Thyroid gland (tissue), 4 donors: Measurements from ENCODE around the gene TCL1A. TPM values are rescaled to one million over a fixed set of nuclear protein-coding genes. Genes with fewer than 3 reads are reported as not detected.

Experiments used
- DNase-seq, 2 donors: peaks; one replicate each; pipeline ENCODE4 v3.0.0-alpha.2; 2019
- H3K27ac ChIP-seq, 3 donors: fragments of 200-600 bp; sonication (generic); 1 replicate in 2 of 3; 2 replicates in 1 of 3; pipeline ENCODE4 v1.5.1; 2016 to 2019; ENCODE audit warnings: mild to moderate bottlenecking in 1 of 3, moderate library complexity in 1 of 3
- H3K27me3 ChIP-seq: fragments of 200-600 bp; sonication (generic); one replicate; pipeline ENCODE4 v1.5.1; 2019
- H3K36me3 ChIP-seq, 2 donors: fragments of 200-600 bp; sonication (generic); one replicate each; pipeline ENCODE4 v1.5.1; 2016 to 2019
- H3K4me1 ChIP-seq, 2 donors: fragments of 200-600 bp; sonication (generic); one replicate each; pipeline ENCODE4 v1.5.1; 2017 to 2019
- H3K4me3 ChIP-seq, 3 donors: fragments of 200-600 bp; sonication (generic); replicated peaks in 1 of 3; 1 replicate in 2 of 3; 2 replicates in 1 of 3; pipeline ENCODE4 v1.5.1; 2016; ENCODE audit warnings: mild to moderate bottlenecking in 1 of 3
- H3K9me3 ChIP-seq: fragments of 200-600 bp; sonication (generic); one replicate; pipeline ENCODE4 v1.5.1; 2017
- POLR2A ChIP-seq, 2 donors: fragments of 450-650 bp; IDR thresholded peaks; one replicate each; pipeline ENCODE4 v1.6.1; 2017; ENCODE audit warnings: antibody characterized with exemption in 2 of 2, mild to moderate bottlenecking in 2 of 2, moderate library complexity in 1 of 2
- WGBS, 2 donors: methylation state at CpG; one replicate each; pipeline ENCODE4 v1.1.5; 2017; 5-methylcytosine and 5-hydroxymethylcytosine counted together
- intact Hi-C: fragments of 100-400 bp; cut with DNase I; formaldehyde crosslinking; loops from one replicate; pipeline ENCODE4 v1.15.1; 2023
- total RNA-seq, 4 donors: library from RNA; depleted of rRNA; stranded (reverse); fragments of >200 nt; gene quantifications; one replicate each; pipeline ENCODE4 v1.2.3, GENCODE V29; 2016
- TF ChIP-seq, protein P1 (sequence below), 6 experiments: fragments of 200-600 bp in 3 of 6; fragments of 450-650 bp in 3 of 6; sonication (generic) in 3 of 6; IDR thresholded peaks; one replicate each; pipeline ENCODE4 v1.5.1; 2016 to 2019; ENCODE audit warnings: antibody characterized with exemption in 6 of 6, mild to moderate bottlenecking in 2 of 6, inconsistent platforms in 1 of 6, moderate library complexity in 1 of 6

The TCL1A gene
- total RNA-seq, 4 donors from 2014 or later, result not detected

DNA sequence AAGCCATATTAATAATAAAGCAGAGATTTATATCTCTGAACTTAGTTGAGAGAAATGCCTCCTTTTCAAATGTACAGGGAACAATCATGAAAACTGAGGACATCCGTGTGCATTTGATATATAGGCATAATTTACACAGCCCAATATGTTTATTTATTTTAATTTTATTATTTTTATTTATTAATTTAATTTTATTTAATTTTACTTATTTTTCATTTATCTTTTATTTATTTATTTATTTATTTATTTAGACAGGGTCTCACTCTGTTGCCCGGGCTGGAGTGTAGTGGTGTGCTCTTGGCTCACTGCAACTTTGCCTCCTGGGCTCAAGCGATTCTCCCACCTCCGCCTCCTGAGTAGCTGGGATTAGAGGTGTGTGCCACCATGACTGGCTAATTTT lies 8.4 kb downstream of the TCL1A start:
- Histone ChIP-seq H3K4me3 (no peak overlapping the region), H3K27me3 (no peaks in the 10 kb centered on the region), H3K9me3 (no peaks in the 10 kb centered on the region), H3K27ac (no peak overlapping the region), H3K36me3 (no peaks in the 10 kb centered on the region), H3K4me1 (no peaks in the 10 kb centered on the region)
- intact Hi-C loops, result no loop called here
- TF ChIP-seq, protein P1, sequence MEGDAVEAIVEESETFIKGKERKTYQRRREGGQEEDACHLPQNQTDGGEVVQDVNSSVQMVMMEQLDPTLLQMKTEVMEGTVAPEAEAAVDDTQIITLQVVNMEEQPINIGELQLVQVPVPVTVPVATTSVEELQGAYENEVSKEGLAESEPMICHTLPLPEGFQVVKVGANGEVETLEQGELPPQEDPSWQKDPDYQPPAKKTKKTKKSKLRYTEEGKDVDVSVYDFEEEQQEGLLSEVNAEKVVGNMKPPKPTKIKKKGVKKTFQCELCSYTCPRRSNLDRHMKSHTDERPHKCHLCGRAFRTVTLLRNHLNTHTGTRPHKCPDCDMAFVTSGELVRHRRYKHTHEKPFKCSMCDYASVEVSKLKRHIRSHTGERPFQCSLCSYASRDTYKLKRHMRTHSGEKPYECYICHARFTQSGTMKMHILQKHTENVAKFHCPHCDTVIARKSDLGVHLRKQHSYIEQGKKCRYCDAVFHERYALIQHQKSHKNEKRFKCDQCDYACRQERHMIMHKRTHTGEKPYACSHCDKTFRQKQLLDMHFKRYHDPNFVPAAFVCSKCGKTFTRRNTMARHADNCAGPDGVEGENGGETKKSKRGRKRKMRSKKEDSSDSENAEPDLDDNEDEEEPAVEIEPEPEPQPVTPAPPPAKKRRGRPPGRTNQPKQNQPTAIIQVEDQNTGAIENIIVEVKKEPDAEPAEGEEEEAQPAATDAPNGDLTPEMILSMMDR (IDR thresholded peaks at IDR 0.05), result no peak
- TF ChIP-seq POLR2A (IDR thresholded peaks at IDR 0.05), result no peak
- WGBS, 2 donors, result 89 to 90% methylated on average over 4 of the region's 4 CpGs
- DNase-seq, result no peak

DNA sequence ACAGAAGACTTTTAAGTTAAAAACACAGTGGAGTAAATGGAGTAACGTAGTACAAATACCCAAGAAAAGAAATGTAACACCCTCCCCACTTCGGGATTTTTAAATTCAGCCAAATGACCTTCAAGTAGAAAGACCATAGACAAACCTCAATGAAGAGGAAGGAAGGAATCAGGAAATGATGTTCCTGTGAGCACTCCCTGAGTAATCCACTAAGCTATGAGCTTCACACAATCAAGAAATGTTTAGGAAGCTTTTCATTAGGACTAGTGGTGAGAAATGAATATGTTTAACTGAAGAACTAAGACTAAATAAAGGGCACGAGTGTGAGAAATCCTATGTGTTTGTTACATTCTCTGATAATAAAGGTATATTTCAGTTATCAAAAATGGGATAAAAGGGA lies 10.1 kb downstream of the TCL1A start:
- Histone ChIP-seq H3K27ac (no peak overlapping the region), H3K4me3 (no peak overlapping the region), H3K4me1 (no peaks in the 10 kb centered on the region), H3K9me3 (no peaks in the 10 kb centered on the region), H3K36me3 (no peaks in the 10 kb centered on the region), H3K27me3 (no peaks in the 10 kb centered on the region)
- no peak for DNase-seq
- WGBS, 2 donors, result 59 to 68% methylated on average over 3 of the region's 3 CpGs
- TF ChIP-seq, protein P1 (IDR thresholded peaks at IDR 0.05), result no peak
- TF ChIP-seq POLR2A (IDR thresholded peaks at IDR 0.05), result no peak
- intact Hi-C loops, result no loop called here

DNA sequence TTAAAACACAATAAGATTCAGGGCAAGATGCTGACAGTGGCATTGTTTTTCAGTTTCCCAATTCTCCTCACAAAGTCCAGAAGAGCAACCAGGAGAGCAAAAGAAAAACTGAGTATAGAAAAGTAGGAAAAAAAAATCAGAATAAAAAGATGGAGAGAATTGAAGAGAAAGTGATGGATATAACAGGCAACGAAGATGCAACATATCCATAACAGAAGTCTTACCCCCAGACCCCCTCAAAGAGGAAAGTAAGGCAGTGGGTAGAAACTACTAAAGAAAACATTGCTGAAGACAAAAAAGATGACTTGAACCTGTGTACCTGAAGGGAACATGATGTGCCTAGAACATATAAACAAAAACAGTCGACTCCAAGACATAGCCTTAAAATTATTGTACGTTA lies 10.6 kb downstream of the TCL1A start:
- 80 to 85% methylated on average over 3 of the region's 3 CpGs for WGBS, 2 donors

DNA sequence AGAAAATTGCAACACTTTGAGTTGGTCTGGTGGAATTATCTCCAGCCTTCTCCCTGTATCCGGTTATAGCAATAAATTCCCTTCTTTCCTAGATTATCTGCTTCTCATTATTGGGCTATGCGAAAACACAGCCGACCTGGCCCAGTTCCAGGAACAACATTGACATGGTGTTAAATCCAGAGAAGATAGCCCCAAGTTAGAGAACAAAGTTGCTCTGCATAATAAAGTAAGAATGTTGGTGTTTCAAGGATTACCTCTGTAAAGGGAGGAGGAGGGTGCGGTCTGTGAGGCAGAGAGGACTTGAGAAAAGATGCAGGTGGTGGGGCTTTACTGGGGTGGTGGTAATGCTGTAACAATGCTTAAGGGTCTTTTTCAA lies 12.1 kb downstream of the TCL1A start:
- Histone ChIP-seq H3K4me3 (no peak overlapping the region), H3K9me3 (no peaks in the 10 kb centered on the region), H3K27ac (no peak overlapping the region), H3K27me3 (no peaks in the 10 kb centered on the region), H3K4me1 (no peaks in the 10 kb centered on the region), H3K36me3 (no peaks in the 10 kb centered on the region)
- DNase-seq, result no peak
- intact Hi-C loops, result no loop called here
- WGBS, 2 donors, result 27 to 34% methylated on average over 4 of the region's 4 CpGs
- TF ChIP-seq, protein P1 (IDR thresholded peaks at IDR 0.05), result no peak
- no peak for TF ChIP-seq POLR2A (IDR thresholded peaks at IDR 0.05)

More for the DNA sequence above, 10.6 kb downstream of the TCL1A start:
- no peak for DNase-seq
- Histone ChIP-seq H3K9me3 (no peaks in the 10 kb centered on the region), H3K27me3 (no peaks in the 10 kb centered on the region), H3K4me1 (no peaks in the 10 kb centered on the region), H3K27ac (no peak overlapping the region), H3K36me3 (no peaks in the 10 kb centered on the region), H3K4me3 (no peak overlapping the region)
- no peak for TF ChIP-seq POLR2A (IDR thresholded peaks at IDR 0.05)
- TF ChIP-seq, protein P1 (IDR thresholded peaks at IDR 0.05), result no peak
- intact Hi-C loops, result no loop called here

DNA sequence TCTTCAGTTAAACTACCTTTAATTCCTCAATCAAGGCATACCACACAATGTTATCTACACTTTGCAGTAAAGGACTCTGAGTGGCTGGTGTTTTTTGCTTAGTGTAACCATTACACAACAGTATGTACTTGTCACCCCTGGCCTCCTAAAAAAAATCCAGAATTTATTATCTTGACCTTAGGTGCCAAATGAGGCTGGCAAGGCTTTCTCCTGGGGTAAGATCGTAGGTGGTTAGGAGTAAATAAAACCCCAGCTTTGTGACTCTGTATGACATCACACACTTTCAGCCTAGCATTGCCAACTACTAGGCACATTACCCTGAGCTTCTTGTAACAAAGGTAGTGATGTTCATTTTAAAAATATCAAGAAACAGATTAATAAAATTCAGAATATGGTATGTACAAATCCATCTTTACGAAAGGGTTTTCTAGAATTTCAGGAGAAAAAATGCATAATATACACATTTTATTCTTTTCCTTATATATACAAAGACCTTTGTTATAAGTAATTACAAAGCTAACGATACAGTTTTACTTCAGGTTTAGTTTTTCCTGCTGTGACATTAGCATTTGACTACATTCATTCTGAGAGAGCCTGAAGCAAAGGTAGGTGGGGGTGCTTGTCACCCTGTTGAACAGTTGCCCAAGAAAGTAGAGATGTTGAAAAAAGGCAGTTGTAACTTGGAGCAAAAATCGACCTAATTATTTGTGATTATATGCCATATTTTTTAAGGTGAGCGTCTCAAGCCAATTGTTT lies 13.5 kb downstream of the TCL1A start:
- 54 to 61% methylated on average over 5 of the region's 5 CpGs for WGBS, 2 donors
- Histone ChIP-seq H3K9me3 (no peaks in the 10 kb centered on the region), H3K27me3 (no peaks in the 10 kb centered on the region), H3K4me3 (no peak overlapping the region), H3K27ac (no peak overlapping the region), H3K4me1 (no peaks in the 10 kb centered on the region), H3K36me3 (no peaks in the 10 kb centered on the region)
- DNase-seq, result no peak
- TF ChIP-seq POLR2A (IDR thresholded peaks at IDR 0.05), result no peak
- TF ChIP-seq, protein P1 (IDR thresholded peaks at IDR 0.05), result no peak
- intact Hi-C loops, result no loop called here
